ENCODE measurements around the gene PRAME.
"Not testable (repeated sequence)": the region's sequence is repeated elsewhere in the genome, so short reads cannot be mapped to it uniquely, and the experiment has no call there.

PRAME gene

GRCh38 chr22:22520667-22521602 is 38.1 kb downstream of the PRAME start:
- no peak for DNase-seq (ENCODE audit: low spot score)

DNA sequence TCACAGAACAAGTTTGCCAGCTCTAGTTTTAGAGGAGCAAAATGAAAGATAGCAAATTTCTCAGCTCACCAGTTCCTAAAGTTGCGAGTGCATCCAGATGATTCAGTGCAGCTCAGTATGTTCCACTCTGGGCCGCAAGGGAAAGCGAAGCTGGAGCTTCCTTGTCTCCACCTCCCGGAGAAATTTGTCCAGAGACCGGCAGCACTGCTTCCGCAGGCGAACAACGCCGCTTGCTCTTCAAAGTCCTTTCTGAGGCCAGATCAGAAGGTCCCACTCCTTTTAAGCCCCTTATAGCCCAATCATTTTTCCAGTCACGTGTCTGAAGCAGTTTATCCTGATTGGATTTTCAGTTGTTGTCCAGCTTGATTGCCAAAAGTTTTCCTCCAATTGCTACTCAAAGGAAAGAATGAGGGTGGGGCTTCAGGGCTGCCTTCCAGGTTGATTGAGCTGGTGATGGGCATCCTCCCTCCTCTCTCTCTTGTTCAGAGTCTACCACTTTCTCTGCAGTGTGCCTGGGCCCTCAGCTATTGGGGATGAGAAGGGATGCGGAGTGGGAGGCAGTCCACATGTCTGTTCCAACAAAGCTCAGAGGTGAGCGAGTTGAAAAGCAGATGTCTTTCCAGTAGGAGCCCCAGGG is 38.9 kb downstream of the PRAME start, which contains the start of gene ZNF280A:
ZNF280A (minus strand) TSS at position 251 of the 637 bp plus-strand sequence. CDS start 4,640 bp downstream, outside the sequence.
- no peak for DNase-seq (ENCODE audit: low spot score)

GRCh38 chr22:22519591-22519990 is 39.5 kb downstream of the PRAME start:
- DNase-seq (ENCODE audit: low spot score), result no peak

- DNase-seq (ENCODE audit: low spot score), result no peak
These were observed 42.1 kb downstream of the PRAME start for GRCh38 chr22:22516992-22517391.

DNA sequence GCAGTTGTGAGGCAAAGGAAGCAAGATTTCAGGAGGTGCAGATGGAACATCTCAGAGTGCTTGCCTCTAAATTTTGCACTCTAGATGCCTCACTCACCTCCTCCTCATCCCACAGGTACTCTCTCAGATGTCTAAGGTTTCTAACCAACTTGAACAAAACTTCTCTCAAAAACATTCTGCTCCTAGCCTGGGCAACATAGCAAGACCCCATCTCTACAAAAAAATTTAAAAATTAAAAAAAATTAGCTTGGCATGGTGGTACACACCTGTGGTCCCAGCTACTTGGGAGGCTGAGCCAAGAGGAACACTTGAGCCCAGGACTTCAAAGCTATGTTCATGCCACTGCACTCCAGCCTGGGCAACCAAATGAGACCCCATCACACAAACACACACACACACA is 43.2 kb downstream of the PRAME start:
- no peak for DNase-seq (ENCODE audit: low spot score)

DNA sequence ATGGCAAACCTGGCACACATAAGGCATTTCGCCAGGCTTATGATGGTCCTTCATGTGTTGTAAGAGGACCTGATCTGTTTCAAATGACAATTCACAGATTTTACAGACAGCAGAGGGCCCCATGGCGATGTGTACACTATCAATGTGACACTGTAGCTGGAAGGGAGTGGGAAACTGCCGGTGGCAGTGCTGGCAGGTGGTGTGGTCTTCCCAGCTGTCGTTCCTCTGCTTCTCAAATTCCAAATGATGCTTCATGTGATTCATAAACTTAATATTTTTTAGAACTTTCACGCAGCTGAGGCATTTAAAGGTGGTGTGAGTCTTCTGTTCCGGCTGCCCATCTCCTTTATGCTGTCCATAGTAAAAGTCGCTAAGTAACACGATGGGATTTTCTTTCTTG is 44.6 kb downstream of the PRAME start:
- DNase-seq (ENCODE audit: low spot score), result not testable (repeated sequence)

- DNase-seq (ENCODE audit: low spot score), result no peak
These were observed 45.4 kb downstream of the PRAME start for GRCh38 chr22:22513619-22514018.

DNA sequence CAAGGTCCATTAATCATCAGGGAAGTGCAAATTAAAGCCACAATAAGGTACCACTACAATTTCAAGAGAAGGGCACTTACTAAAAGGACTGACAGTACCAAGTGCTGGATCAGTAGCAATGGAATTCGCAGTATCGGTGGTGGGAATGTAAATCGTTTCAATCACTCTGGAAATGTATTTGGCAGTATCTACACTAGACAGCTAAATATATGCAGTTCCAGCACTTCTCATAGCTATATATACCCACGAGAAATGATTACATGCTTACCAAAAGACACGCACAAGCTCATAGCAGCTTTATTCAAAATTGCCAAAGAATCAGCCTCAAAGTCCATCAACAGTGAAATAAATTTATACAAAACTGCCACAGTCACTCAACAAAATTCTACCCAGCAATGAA is 46.1 kb downstream of the PRAME start:
- DNase-seq (ENCODE audit: low spot score), result no peak

GRCh38 chr22:22510833-22511232 is 48.2 kb downstream of the PRAME start:
- DNase-seq (ENCODE audit: low spot score), result not testable (repeated sequence)

DNA sequence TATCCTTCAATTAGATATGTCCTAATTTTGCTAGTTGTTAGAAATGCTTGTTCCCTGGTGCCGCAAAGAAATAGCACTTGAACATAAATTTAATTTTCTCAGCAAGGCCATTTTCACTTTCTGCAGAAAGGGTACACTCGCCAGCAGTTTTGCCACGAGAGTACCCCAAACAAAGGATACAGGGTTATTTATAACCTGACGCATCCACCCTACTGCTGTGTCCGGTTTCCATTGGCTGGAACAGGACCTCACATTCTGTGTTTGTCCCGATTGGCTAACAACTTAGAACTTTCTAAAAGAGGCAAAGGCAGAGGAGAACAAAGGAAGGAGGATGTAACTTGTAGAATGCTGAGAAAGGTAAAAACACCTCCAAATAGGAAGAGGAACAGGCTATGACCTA is 49.2 kb downstream of the PRAME start:
- DNase-seq (ENCODE audit: low spot score), result not testable (repeated sequence)

DNA sequence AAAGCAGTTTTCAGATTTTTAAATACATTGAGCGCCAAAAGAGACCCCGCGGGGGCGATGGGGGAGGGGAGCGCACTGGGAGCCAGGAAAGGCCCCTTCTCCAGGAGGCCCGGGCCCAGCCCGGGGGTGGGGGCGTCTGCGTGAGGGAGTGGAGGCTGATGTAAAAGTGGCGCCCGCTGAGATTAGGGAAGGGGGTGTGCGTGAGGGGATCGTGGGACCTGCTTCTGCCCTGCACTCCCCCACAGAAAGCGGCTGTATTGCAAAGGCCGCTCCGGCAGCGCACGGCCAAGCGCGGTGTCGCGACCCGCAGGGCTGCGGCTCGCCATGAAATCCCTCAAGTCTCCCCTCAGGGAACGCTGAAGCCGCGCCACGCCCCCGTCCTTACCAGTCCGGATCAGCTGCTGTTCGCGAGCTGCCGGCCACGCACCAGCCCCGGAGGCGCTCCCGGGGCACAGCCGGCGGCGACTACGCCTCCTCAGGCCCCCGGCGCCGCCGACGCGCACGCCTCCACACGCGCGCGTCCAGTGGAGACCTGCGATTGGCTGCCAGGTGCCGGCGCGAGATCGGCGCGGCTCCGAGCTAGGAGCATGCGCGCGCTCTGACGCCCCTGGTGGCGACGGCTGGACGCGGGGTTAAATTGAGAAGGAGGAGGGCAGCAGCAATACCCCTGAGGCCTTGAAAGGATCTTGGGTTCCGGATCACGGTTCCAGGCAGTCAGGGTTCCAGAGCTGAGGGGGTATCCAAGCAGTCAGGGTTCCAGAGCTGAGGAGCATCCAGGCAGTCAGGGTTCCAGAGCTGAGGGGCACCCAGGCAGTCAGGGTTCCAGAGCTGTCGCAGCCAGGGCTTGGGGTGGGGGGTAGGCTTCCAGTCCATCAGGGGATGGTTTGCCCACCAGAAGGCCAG is 50.5 kb downstream of the PRAME start, which contains the start of gene ZNF280B:
ZNF280B (minus strand) TSS at position 469 of the 903 bp plus-strand sequence. CDS start 19,344 bp downstream, outside the sequence.
- DNase-seq (ENCODE audit: low spot score), result peak; percentile 75

- DNase-seq (ENCODE audit: low spot score), result no peak
These were observed 51.3 kb downstream of the PRAME start for GRCh38 chr22:22507743-22508273.

GRCh38 chr22:22506736-22507135 is 52.3 kb downstream of the PRAME start:
- DNase-seq (ENCODE audit: low spot score), result no peak

- no peak for DNase-seq (ENCODE audit: low spot score)
These were observed 60.8 kb downstream of the PRAME start for GRCh38 chr22:22498267-22498666.
